WTC11 (cell line): ENCODE results near the gene SELPLG. TPM values are rescaled to one million over a fixed set of nuclear protein-coding genes. Genes with fewer than 3 reads are reported as not detected.

Experiments
- ATAC-seq: fragments of 200-7000 bp; cut with Tn5 transposase; 2 replicates; pipeline ENCODE4 v1.10.0; 2021; ENCODE audit warnings: mild to moderate bottlenecking, moderate library complexity
- CTCF ChIA-PET: fragments of 300-600 bp; sonication (Branson Sonifier 250); formaldehyde crosslinking; loops from one replicate; lab custom pipeline; 2021; ENCODE audit warnings: antibody characterized with exemption; lab: Charles Lee
- POLR2A ChIA-PET: fragments of 350-600 bp; sonication (Branson Sonifier 250); formaldehyde crosslinking; loops from one replicate; lab custom pipeline; 2021; ENCODE audit warnings: antibody characterized with exemption; lab: Charles Lee
- DNase-seq: peaks from one replicate; pipeline ENCODE4 v3.0.0; 2021; ENCODE audit warnings: low spot score
- H3K27ac Mint-ChIP-seq: 2 replicates; pipeline ENCODE4 v1.8.0; 2021; ENCODE audit warnings: mixed read lengths
- H3K27me3 Mint-ChIP-seq: 2 replicates; pipeline ENCODE4 v1.8.0; 2021; ENCODE audit warnings: low read depth, mild to moderate bottlenecking, moderate library complexity, mixed read lengths
- H3K36me3 Mint-ChIP-seq: 2 replicates; pipeline ENCODE4 v1.8.0; 2021; ENCODE audit warnings: mixed read lengths
- H3K4me1 Mint-ChIP-seq: 2 replicates; pipeline ENCODE4 v1.8.0; 2022; ENCODE audit warnings: mixed read lengths
- H3K4me3 Mint-ChIP-seq: 2 replicates; pipeline ENCODE4 v1.8.0; 2021; ENCODE audit warnings: mild to moderate bottlenecking, moderate library complexity, mixed read lengths
- H3K9me3 Mint-ChIP-seq: 2 replicates; pipeline ENCODE4 v1.8.0; 2021; ENCODE audit warnings: mixed read lengths
- CREM ChIP-seq: sonication (generic); formaldehyde crosslinking; IDR thresholded peaks from 2 replicates; pipeline ENCODE4 v1.8.1; 2022; ENCODE audit warnings: mild to moderate bottlenecking, missing genetic modification reagents, moderate library complexity
- E2F4 ChIP-seq: sonication (generic); formaldehyde crosslinking; IDR thresholded peaks from 2 replicates; pipeline ENCODE4 v1.8.1; 2022; ENCODE audit warnings: low read depth, mild to moderate bottlenecking, moderate library complexity, missing genetic modification reagents, borderline replicate concordance
- FOXJ3 ChIP-seq: sonication (generic); formaldehyde crosslinking; IDR thresholded peaks from 2 replicates; pipeline ENCODE4 v1.9.0; 2021; ENCODE audit warnings: missing genetic modification reagents, mild to moderate bottlenecking, borderline replicate concordance
- FOXP1 ChIP-seq: sonication (generic); formaldehyde crosslinking; IDR thresholded peaks from 2 replicates; pipeline ENCODE4 v1.8.0; 2022; ENCODE audit warnings: missing genetic modification reagents, mild to moderate bottlenecking, moderate library complexity, borderline replicate concordance
- HMGA2 ChIP-seq: fragments of 250-450 bp; sonication (Bioruptor Pico); IDR thresholded peaks from 2 replicates; pipeline ENCODE4 v1.4.0; 2021; ENCODE audit warnings: mild to moderate bottlenecking, moderate library complexity
- HMGXB4 ChIP-seq: sonication (generic); formaldehyde crosslinking; IDR thresholded peaks from 2 replicates; pipeline ENCODE4 v1.8.1; 2023; ENCODE audit warnings: mild to moderate bottlenecking, moderate library complexity, missing genetic modification reagents
- IRF1 ChIP-seq: sonication (generic); formaldehyde crosslinking; IDR thresholded peaks from 2 replicates; pipeline ENCODE4 v1.8.0; 2023; ENCODE audit warnings: missing genetic modification reagents
- NFE2L1 ChIP-seq: sonication (generic); formaldehyde crosslinking; IDR thresholded peaks from 2 replicates; pipeline ENCODE4 v1.8.1; 2023; ENCODE audit warnings: missing genetic modification reagents
- TP53 ChIP-seq: sonication (generic); formaldehyde crosslinking; IDR thresholded peaks from 2 replicates; pipeline ENCODE4 v1.8.1; 2023; ENCODE audit warnings: mild to moderate bottlenecking, missing genetic modification reagents
- ZBTB43 ChIP-seq: sonication (generic); formaldehyde crosslinking; IDR thresholded peaks from 2 replicates; pipeline ENCODE4 v1.8.1; 2023; ENCODE audit warnings: mild to moderate bottlenecking, missing genetic modification reagents
- ZNF219 ChIP-seq: sonication (generic); formaldehyde crosslinking; IDR thresholded peaks from 2 replicates; pipeline ENCODE4 v1.8.0; 2023; ENCODE audit warnings: missing genetic modification reagents, mild to moderate bottlenecking, borderline replicate concordance
- ZNF281 ChIP-seq: sonication (generic); formaldehyde crosslinking; IDR thresholded peaks from 2 replicates; pipeline ENCODE4 v1.8.0; 2023; ENCODE audit warnings: mild to moderate bottlenecking, missing genetic modification reagents
- ZNF317 ChIP-seq: sonication (generic); formaldehyde crosslinking; IDR thresholded peaks from 2 replicates; pipeline ENCODE4 v1.8.1; 2023; ENCODE audit warnings: low read depth, mild to moderate bottlenecking, moderate library complexity, missing genetic modification reagents, borderline replicate concordance
- ZNF396 ChIP-seq: fragments of 250-450 bp; sonication (Bioruptor Pico); IDR thresholded peaks from 2 replicates; pipeline ENCODE4 v1.8.0; 2021; ENCODE audit warnings: mild to moderate bottlenecking, moderate library complexity, borderline replicate concordance
- ZNF423 ChIP-seq: fragments of 250-450 bp; sonication (Bioruptor Pico); IDR thresholded peaks from 2 replicates; pipeline ENCODE4 v2.1.2; 2022; ENCODE audit warnings: mild to moderate bottlenecking, moderate library complexity
- ZNF425 ChIP-seq: fragments of 250-450 bp; sonication (Bioruptor Pico); conservative IDR thresholded peaks from 2 replicates; pipeline ENCODE4 v1.9.0; 2021; ENCODE audit warnings: mild to moderate bottlenecking
- total RNA-seq: library from RNA; stranded (reverse); gene quantifications from 3 replicates; pipeline ENCODE4 v1.2.3, GENCODE V29; 2021

Gene SELPLG
- total RNA-seq, 1 experiment from 2014 or later, result 0.46 TPM

GRCh38 chr12:108676707-108677106, 43.0 kb upstream of the SELPLG start:
- H3K4me3 Mint-ChIP-seq, result no peak overlapping the region
- H3K27ac Mint-ChIP-seq, result no peak overlapping the region
- no peak for ATAC-seq
- CTCF ChIA-PET, result no interaction called here
- no peak for TF ChIP-seq FOXJ3
- POLR2A ChIA-PET, result no interaction called here
- H3K27me3 Mint-ChIP-seq, result no peaks in the 10 kb centered on the region
- no peak for DNase-seq
- H3K4me1 Mint-ChIP-seq, result peaks cover 6% of the 10 kb centered on the region
- no peaks in the 10 kb centered on the region for H3K9me3 Mint-ChIP-seq
- H3K36me3 Mint-ChIP-seq, result peaks cover 8% of the 10 kb centered on the region

GRCh38 chr12:108675792-108676191, 42.1 kb upstream of the SELPLG start:
- TF ChIP-seq HMGXB4 (CRISPR knock-in tag) (no peak), ZNF281 (no peak), FOXP1 (CRISPR knock-in tag) (no peak), ZNF423 (no peak), E2F4 (no peak), IRF1 (no peak), HMGA2 (CRISPR knock-in tag) (no peak), ZNF219 (no peak), ZNF317 (CRISPR knock-in tag) (no peak), ZNF425 (CRISPR knock-in tag) (no peak), CREM (CRISPR knock-in tag) (no peak), NFE2L1 (CRISPR knock-in tag) (no peak), TP53 (CRISPR knock-in tag) (no peak), ZBTB43 (no peak), ZNF396 (CRISPR knock-in tag) (no peak)
- H3K27ac Mint-ChIP-seq, result peak overlapping the region; percentile 52
- H3K4me1 Mint-ChIP-seq, result peaks cover 9% of the 10 kb centered on the region
- no peaks in the 10 kb centered on the region for H3K9me3 Mint-ChIP-seq
- H3K4me3 Mint-ChIP-seq, result no peak overlapping the region
- CTCF ChIA-PET, result no interaction called here
- H3K27me3 Mint-ChIP-seq, result no peaks in the 10 kb centered on the region
- peaks cover 8% of the 10 kb centered on the region for H3K36me3 Mint-ChIP-seq
- no peak for DNase-seq
- no peak for ATAC-seq
- POLR2A ChIA-PET, result no interaction called here
